H9 (cell line): ENCODE measurements around the gene ZNF765. TPM values are rescaled to one million over a fixed set of nuclear protein-coding genes. Genes with fewer than 3 reads are reported as not detected.

Source experiments
- DNase-seq: peaks from one replicate; pipeline ENCODE4 v3.0.0-alpha.2; 2017
- H2AFZ ChIP-seq: one replicate; pipeline ENCODE4 v1.6.1; 2013; ENCODE audit warnings: mild to moderate bottlenecking, low read length, control low read depth, moderate library complexity
- H2AK5ac ChIP-seq: 2 replicates; pipeline ENCODE4 v1.6.1; 2013; ENCODE audit warnings: low read length, control low read depth, mixed read lengths; ENCODE audit not compliant: insufficient read length
- H2BK120ac ChIP-seq: one replicate; pipeline ENCODE4 v1.6.1; 2013; ENCODE audit warnings: low read depth, mild to moderate bottlenecking, low read length, control low read depth, inconsistent platforms; ENCODE audit not compliant: poor library complexity, severe bottlenecking
- H2BK12ac ChIP-seq: 2 replicates; pipeline ENCODE4 v1.6.1; 2013; ENCODE audit warnings: low read length, control low read depth, mixed read lengths, low read depth; ENCODE audit not compliant: insufficient read length
- H2BK15ac ChIP-seq: 2 replicates; pipeline ENCODE4 v1.6.1; 2013; ENCODE audit warnings: low read depth, low read length, control low read depth
- H2BK20ac ChIP-seq: one replicate; pipeline ENCODE4 v1.6.1; 2013; ENCODE audit warnings: low read depth, mild to moderate bottlenecking, low read length, control low read depth, inconsistent platforms; ENCODE audit not compliant: poor library complexity, severe bottlenecking
- H2BK5ac ChIP-seq: 2 replicates; pipeline ENCODE4 v1.6.1; 2013; ENCODE audit warnings: low read length, control low read depth, mixed read lengths; ENCODE audit not compliant: insufficient read length
- H3K14ac ChIP-seq: 2 replicates; pipeline ENCODE4 v1.6.1; 2013; ENCODE audit warnings: low read length, control low read depth; ENCODE audit not compliant: insufficient read depth
- H3K18ac ChIP-seq: 2 replicates; pipeline ENCODE4 v1.6.1; 2013; ENCODE audit warnings: low read depth, mild to moderate bottlenecking, mixed read lengths, low read length, control low read depth; ENCODE audit not compliant: insufficient read length
- H3K23ac ChIP-seq: 2 replicates; pipeline ENCODE4 v1.6.1; 2013; ENCODE audit warnings: low read length, control low read depth, mixed read lengths, low read depth; ENCODE audit not compliant: insufficient read length
- H3K23me2 ChIP-seq: 2 replicates; pipeline ENCODE4 v1.6.1; 2013; ENCODE audit warnings: low read depth, mild to moderate bottlenecking, mixed read lengths, low read length, control low read depth; ENCODE audit not compliant: insufficient read length, poor library complexity, severe bottlenecking
- H3K27ac ChIP-seq: 2 replicates; pipeline ENCODE4 v1.5.1; 2013; ENCODE audit warnings: low read length, control low read depth, mixed read lengths, low read depth; ENCODE audit not compliant: insufficient read length
- H3K27me3 ChIP-seq: 2 replicates; pipeline ENCODE4 v1.6.1; 2013; ENCODE audit warnings: low read length, control low read depth, inconsistent platforms; ENCODE audit not compliant: insufficient read depth
- H3K4ac ChIP-seq: 2 replicates; pipeline ENCODE4 v1.6.1; 2013; ENCODE audit warnings: low read depth, mild to moderate bottlenecking, control low read depth, inconsistent platforms, low read length, moderate library complexity
- H3K4me1 ChIP-seq: 2 replicates; pipeline ENCODE4 v1.6.1; 2013; ENCODE audit warnings: low read length, control low read depth, inconsistent platforms; ENCODE audit not compliant: insufficient read depth
- H3K4me2 ChIP-seq: 2 replicates; pipeline ENCODE4 v1.6.1; 2013; ENCODE audit warnings: low read length, control low read depth, mixed read lengths; ENCODE audit not compliant: insufficient read length, insufficient read depth
- H3K56ac ChIP-seq: 2 replicates; pipeline ENCODE4 v1.6.1; 2013; ENCODE audit warnings: low read depth, mild to moderate bottlenecking, mixed read lengths, low read length, control low read depth; ENCODE audit not compliant: insufficient read length
- H3K79me1 ChIP-seq: 2 replicates; pipeline ENCODE4 v1.6.1; 2013; ENCODE audit warnings: low read depth, mild to moderate bottlenecking, moderate library complexity, low read length, control low read depth, inconsistent platforms; ENCODE audit not compliant: insufficient read depth, poor library complexity, severe bottlenecking
- H3K79me2 ChIP-seq: 2 replicates; pipeline ENCODE4 v1.6.1; 2013; ENCODE audit warnings: low read length, control low read depth, inconsistent platforms; ENCODE audit not compliant: insufficient read depth
- H3K9ac ChIP-seq: 2 replicates; pipeline ENCODE4 v1.6.1; 2013; ENCODE audit warnings: low read length, control low read depth, mixed read lengths; ENCODE audit not compliant: insufficient read length; ENCODE audit errors: extremely low read depth
- H3K9me3 ChIP-seq: one replicate; pipeline ENCODE4 v1.6.1; 2013; ENCODE audit warnings: low read depth, low read length, inconsistent platforms; ENCODE audit not compliant: control insufficient read depth
- H3T11ph ChIP-seq: one replicate; pipeline ENCODE4 v1.6.1; 2013; ENCODE audit warnings: mild to moderate bottlenecking, low read length, control low read depth, inconsistent platforms
- H4K20me1 ChIP-seq: one replicate; pipeline ENCODE4 v1.6.1; 2013; ENCODE audit not compliant: control insufficient read depth, insufficient read length, insufficient read depth
- H4K5ac ChIP-seq: 2 replicates; pipeline ENCODE4 v1.6.1; 2013; ENCODE audit warnings: low read depth, mild to moderate bottlenecking, mixed read lengths, low read length, control low read depth; ENCODE audit not compliant: insufficient read length
- H4K8ac ChIP-seq: replicated peaks from 2 replicates; pipeline ENCODE4 v1.6.1; 2013; ENCODE audit warnings: low read length, control low read depth, mixed read lengths, low read depth; ENCODE audit not compliant: insufficient read length
- H4K91ac ChIP-seq: 2 replicates; pipeline ENCODE4 v1.6.1; 2013; ENCODE audit warnings: low read depth, mild to moderate bottlenecking, moderate library complexity, mixed read lengths, low read length, control low read depth; ENCODE audit not compliant: insufficient read length
- H3K27ac Mint-ChIP-seq, 3 experiments: 2 replicates in 2 of 3; 3 replicates in 1 of 3; pipeline ENCODE4 v1.8.0; 2020 to 2021; ENCODE audit warnings: mixed read lengths in 3 of 3, mild to moderate bottlenecking in 1 of 3, moderate library complexity in 1 of 3
- H3K27me3 Mint-ChIP-seq: 2 replicates; pipeline ENCODE4 v1.8.0; 2021; ENCODE audit warnings: low read depth, mild to moderate bottlenecking, moderate library complexity, mixed read lengths
- H3K36me3 Mint-ChIP-seq, 3 experiments: 2 replicates in 2 of 3; 3 replicates in 1 of 3; pipeline ENCODE4 v1.8.0; 2020 to 2021; ENCODE audit warnings: low read depth in 3 of 3, mixed read lengths in 3 of 3; ENCODE audit not compliant: insufficient read depth in 1 of 3
- H3K4me1 Mint-ChIP-seq, 2 experiments: 2 replicates each; pipeline ENCODE4 v1.8.0; 2020; ENCODE audit warnings: mixed read lengths in 2 of 2
- H3K4me3 Mint-ChIP-seq, 2 experiments: 2 replicates in 1 of 2; 3 replicates in 1 of 2; pipeline ENCODE4 v1.8.0; 2020 to 2021; ENCODE audit warnings: mild to moderate bottlenecking in 2 of 2, mixed read lengths in 2 of 2, moderate library complexity in 1 of 2
- H3K9me3 Mint-ChIP-seq, 2 experiments: 2 replicates in 1 of 2; 3 replicates in 1 of 2; pipeline ENCODE4 v1.8.0; 2020; ENCODE audit warnings: mild to moderate bottlenecking in 2 of 2, mixed read lengths in 2 of 2, moderate library complexity in 1 of 2
- WGBS: extraction: QIAGEN DNeasy Blood & Tissue Kit; methylation state at CpG from one replicate; pipeline ENCODE4 v1.1.7; 2013; ENCODE audit warnings: missing lambda C conversion rate, low lambda C conversion rate, mixed read lengths; ENCODE audit not compliant: insufficient read length; ENCODE audit errors: extremely low coverage; 5-methylcytosine and 5-hydroxymethylcytosine counted together
- total RNA-seq: library from RNA; stranded (reverse); gene quantifications from 2 replicates; pipeline ENCODE4 v1.2.1, GENCODE V29; 2021
- TF ChIP-seq, protein P1 (sequence below): fragments of 200-600 bp; sonication (generic); conservative IDR thresholded peaks from 3 replicates; pipeline ENCODE4 v1.8.0; 2021; ENCODE audit warnings: antibody characterized with exemption, mild to moderate bottlenecking

ZNF765 gene
- total RNA-seq, 1 experiment from 2014 or later, result 20.4 TPM

GRCh38 chr19:53431399-53432087 lies 36.6 kb downstream of the ZNF765 start, which contains the start of gene ZNF761:
ZNF761 (plus strand) TSS chr19:53431984; CDS start chr19:53447269, 15,285 bp downstream.
- Histone ChIP-seq H3K27me3 (no peaks in the 10 kb centered on the region), H3K18ac (no peak within 1 kb of the TSS), H2BK5ac (no peak within 1 kb of the TSS), H3K9me3 (no peaks in the 10 kb centered on the region), H3K9ac (peak within 1 kb of the TSS; percentile 83), H3K56ac (no peak within 1 kb of the TSS), H3K4ac (no peak within 1 kb of the TSS), H3K4me2 (peak within 1 kb of the TSS; percentile 84), H3K14ac (peak within 1 kb of the TSS; percentile 78), H4K91ac (no peak within 1 kb of the TSS), H3K23me2 (peaks cover 9% of the 10 kb centered on the region), H3K4me1 (no peaks in the 10 kb centered on the region), H2BK12ac (no peak within 1 kb of the TSS), H2BK15ac (no peak within 1 kb of the TSS), H2BK20ac (no peak within 1 kb of the TSS), H2AFZ (no peak within 1 kb of the TSS), H4K8ac (no peak within 1 kb of the TSS), H4K5ac (no peak within 1 kb of the TSS), H3K79me1 (peaks cover 2% of the 10 kb centered on the region), H3K23ac (no peak within 1 kb of the TSS), H2AK5ac (no peak within 1 kb of the TSS), H3K27ac (peak within 1 kb of the TSS; percentile 57), H4K20me1 (no peaks in the 10 kb centered on the region), H3K79me2 (no peaks in the 10 kb centered on the region; the same call in 1 of the 2 replicates), H3T11ph (no peak within 1 kb of the TSS), H2BK120ac (no peak within 1 kb of the TSS)
- peak within 1 kb of the TSS; percentile 92 to 94 for H3K4me3 Mint-ChIP-seq
- WGBS, result no CpG with 5 or more reads among the region's 46 CpGs
- H3K27ac Mint-ChIP-seq, result peak within 1 kb of the TSS; percentile 82 to 98 (median 98); a peak in 6 of 7 replicates
- no peaks in the 10 kb centered on the region for H3K27me3 Mint-ChIP-seq
- peaks cover 18 to 31% (median 31%) of the 10 kb centered on the region in 3 experiments for H3K36me3 Mint-ChIP-seq
- peak; percentile 98 for DNase-seq
- H3K9me3 Mint-ChIP-seq, result no peaks in the 10 kb centered on the region
- TF ChIP-seq, protein P1, sequence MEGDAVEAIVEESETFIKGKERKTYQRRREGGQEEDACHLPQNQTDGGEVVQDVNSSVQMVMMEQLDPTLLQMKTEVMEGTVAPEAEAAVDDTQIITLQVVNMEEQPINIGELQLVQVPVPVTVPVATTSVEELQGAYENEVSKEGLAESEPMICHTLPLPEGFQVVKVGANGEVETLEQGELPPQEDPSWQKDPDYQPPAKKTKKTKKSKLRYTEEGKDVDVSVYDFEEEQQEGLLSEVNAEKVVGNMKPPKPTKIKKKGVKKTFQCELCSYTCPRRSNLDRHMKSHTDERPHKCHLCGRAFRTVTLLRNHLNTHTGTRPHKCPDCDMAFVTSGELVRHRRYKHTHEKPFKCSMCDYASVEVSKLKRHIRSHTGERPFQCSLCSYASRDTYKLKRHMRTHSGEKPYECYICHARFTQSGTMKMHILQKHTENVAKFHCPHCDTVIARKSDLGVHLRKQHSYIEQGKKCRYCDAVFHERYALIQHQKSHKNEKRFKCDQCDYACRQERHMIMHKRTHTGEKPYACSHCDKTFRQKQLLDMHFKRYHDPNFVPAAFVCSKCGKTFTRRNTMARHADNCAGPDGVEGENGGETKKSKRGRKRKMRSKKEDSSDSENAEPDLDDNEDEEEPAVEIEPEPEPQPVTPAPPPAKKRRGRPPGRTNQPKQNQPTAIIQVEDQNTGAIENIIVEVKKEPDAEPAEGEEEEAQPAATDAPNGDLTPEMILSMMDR, result peak; percentile 47; the same call in 2 of the 3 replicates
- peaks cover 24 to 26% of the 10 kb centered on the region in 2 experiments for H3K4me1 Mint-ChIP-seq
